ENCODE measurements around the gene PTCH1.

DNA sequence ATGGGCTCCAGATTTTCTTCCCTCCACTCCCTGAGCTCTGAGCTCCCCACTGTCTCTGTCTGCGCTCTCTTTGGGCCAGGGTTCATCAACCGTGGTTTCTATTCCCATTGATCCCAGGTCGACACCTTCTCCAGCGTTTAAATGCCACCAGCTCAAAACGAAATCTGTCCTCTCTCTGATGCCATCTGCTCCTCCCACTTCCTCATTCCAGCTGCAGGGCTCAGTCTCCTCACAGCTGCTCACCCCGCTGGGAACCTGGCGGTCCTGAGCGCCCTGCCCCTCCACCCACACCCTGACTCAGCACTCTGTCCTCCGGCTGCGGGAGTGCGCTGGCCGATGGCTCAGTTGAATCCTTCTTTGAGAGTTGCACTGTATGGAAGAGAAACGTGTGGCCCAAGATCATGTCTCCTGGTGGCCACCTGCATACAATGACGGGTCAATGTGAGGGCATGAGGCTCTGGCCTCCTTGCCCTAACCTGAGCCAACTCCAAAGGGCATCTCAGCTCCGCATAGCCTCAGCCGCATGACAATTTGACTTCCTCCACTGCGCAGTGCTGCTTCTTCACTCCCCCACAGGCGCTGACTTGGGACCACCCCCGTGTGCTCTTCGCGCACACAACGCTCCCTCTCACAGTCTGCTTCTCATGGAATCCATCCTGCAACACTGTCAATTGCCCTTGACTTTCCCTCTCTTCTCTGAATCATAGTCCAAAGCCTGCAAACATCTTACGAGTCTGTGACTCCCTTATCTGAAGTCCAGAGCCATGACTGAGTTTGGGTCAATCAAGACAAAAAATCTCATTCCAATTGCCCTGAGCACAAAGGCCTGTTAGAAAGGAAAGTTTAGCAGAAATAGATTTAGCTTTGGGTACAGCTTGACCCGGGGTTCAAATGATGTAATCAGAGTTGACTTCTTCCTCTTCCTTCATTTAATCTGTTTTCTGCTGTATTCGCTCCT lies 82.4 kb downstream of the PTCH1 start:
- TF ChIP-seq, protein P1, sequence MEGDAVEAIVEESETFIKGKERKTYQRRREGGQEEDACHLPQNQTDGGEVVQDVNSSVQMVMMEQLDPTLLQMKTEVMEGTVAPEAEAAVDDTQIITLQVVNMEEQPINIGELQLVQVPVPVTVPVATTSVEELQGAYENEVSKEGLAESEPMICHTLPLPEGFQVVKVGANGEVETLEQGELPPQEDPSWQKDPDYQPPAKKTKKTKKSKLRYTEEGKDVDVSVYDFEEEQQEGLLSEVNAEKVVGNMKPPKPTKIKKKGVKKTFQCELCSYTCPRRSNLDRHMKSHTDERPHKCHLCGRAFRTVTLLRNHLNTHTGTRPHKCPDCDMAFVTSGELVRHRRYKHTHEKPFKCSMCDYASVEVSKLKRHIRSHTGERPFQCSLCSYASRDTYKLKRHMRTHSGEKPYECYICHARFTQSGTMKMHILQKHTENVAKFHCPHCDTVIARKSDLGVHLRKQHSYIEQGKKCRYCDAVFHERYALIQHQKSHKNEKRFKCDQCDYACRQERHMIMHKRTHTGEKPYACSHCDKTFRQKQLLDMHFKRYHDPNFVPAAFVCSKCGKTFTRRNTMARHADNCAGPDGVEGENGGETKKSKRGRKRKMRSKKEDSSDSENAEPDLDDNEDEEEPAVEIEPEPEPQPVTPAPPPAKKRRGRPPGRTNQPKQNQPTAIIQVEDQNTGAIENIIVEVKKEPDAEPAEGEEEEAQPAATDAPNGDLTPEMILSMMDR (optimal IDR thresholded peaks at IDR 0.05 in 1 of 3, IDR thresholded peaks at IDR 0.05 in 1 of 3, conservative IDR thresholded peaks at IDR 0.05 in 1 of 3; ENCODE audit: extremely low read depth in 1 of 3, insufficient read depth in 2 of 3, low read length in 3 of 3): no peak
- no peak for TF ChIP-seq EZH2 (IDR thresholded peaks at IDR 0.05; ENCODE audit: low read length)

Measured in keratinocyte (primary cell).